HG03095 (cell line): ENCODE measurements around the gene CHST5.
A peak's percentile ranks its signal among the peaks of the same experiment; 100 is the strongest.
"Not testable (repeated sequence)": the region's sequence is repeated elsewhere in the genome, so short reads cannot be mapped to it uniquely, and the experiment has no call there.

Source experiments
- ATAC-seq: cut with Tn5 transposase; IDR thresholded peaks from one replicate; pipeline ENCODE4 v1.9.1; 2021; ENCODE audit warnings: moderate library complexity; ENCODE audit not compliant: unreplicated experiment

The CHST5 gene

GRCh38 chr16:75552951-75553350 lies 17.0 kb upstream of the CHST5 start:
- no peak for ATAC-seq

DNA sequence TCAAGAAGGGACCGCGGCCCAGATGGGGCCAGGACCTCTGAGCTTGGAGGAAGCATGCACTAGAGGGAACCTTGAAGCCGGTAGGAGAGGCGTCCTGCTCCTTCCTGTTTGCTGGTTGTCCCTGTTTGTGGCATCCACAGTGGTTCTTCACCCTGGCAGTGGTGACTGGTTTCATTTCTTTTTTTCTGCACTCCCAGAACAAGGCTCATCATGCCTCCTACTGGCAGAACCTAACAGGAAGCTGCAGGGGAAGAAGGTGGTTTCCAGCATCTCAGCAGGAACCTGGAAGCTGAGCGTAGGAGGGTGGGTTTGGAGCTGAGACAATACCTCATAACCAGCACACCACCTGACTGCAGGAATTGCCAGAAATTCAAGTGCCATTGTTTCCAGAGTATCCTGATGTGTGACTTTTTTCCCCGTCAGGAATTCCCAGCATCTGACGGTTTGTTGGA lies 14.3 kb upstream of the CHST5 start:
- ATAC-seq = peak; percentile 57

DNA sequence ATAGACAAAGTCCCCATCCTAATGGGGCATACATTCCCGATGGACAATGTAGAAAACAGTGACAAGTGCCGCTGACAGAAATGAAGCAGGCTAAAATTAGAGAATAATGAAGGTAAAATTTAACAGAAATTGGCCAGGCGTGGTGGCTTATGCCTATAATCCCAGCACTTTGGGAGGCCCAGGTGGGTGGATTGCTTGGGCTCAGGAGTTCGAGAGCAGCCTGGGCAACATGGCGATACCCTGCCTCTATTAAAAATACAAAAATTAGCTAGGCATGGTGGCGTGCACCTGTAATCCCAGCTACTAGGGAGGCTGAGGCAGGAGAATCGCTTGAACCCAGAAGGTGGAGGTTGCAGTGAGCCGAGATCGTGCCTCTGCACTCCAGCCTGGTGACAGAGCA lies 12.5 kb upstream of the CHST5 start:
- not testable (repeated sequence) for ATAC-seq

DNA sequence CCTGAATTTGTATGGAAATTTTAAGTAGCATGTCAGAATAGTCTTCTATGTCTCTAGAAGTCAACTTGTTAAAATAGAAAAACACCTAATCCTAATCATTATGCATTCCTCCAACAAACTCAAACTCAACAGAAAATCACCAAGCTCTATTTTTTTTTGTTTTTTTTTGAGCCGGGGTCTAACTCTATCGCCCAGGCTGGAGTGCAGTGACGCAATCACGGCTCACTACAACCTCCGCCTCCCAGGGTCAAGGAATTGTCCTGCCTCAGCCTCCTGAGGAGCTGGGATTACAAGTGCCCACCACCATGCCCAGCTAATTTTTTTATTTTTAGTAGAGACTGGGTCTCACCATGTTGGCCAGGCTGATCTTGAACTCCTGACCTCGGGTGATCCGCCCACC lies 10.4 kb upstream of the CHST5 start:
- ATAC-seq = no peak

DNA sequence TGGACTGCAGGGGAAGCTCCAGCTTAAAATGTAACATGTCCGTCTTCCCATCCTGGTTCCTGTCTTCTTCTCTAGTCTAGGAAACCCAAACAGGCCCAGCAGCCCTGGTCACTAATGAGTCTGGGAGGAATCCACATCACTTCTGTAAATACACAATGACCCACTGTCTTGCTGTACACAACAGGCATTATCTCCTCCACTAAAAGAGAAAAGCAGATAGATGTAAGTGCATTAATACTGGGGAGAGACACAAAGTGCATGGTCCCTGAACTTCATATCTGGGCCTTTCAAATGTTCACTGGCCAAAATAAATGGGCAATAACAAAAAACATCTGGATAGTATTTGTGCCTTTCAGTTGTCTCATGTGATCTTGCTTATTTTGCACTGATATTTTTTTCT lies 10.0 kb upstream of the CHST5 start:
- ATAC-seq = not testable (repeated sequence)

- not testable (repeated sequence) for ATAC-seq
These were observed 6.6 kb upstream of the CHST5 start for GRCh38 chr16:75542462-75542861.

DNA sequence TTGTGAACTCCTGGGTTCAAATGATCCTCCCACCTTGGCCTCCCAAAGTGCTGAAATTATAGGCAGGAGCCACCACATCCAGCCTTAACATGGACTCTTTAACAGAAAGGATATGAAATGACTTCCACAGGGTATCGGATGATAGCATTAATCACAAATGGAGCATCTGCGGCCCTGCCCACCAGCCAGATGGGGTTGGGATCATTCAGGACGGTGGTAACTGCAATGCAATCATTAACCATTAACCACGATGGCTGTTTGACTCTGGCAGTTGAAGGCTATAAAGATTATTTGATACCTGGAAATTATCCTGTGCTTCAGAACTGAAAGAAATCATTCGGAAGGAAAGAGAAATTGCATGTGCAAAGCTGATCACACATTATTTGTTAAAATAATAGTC lies 5.3 kb upstream of the CHST5 start:
- no peak for ATAC-seq

DNA sequence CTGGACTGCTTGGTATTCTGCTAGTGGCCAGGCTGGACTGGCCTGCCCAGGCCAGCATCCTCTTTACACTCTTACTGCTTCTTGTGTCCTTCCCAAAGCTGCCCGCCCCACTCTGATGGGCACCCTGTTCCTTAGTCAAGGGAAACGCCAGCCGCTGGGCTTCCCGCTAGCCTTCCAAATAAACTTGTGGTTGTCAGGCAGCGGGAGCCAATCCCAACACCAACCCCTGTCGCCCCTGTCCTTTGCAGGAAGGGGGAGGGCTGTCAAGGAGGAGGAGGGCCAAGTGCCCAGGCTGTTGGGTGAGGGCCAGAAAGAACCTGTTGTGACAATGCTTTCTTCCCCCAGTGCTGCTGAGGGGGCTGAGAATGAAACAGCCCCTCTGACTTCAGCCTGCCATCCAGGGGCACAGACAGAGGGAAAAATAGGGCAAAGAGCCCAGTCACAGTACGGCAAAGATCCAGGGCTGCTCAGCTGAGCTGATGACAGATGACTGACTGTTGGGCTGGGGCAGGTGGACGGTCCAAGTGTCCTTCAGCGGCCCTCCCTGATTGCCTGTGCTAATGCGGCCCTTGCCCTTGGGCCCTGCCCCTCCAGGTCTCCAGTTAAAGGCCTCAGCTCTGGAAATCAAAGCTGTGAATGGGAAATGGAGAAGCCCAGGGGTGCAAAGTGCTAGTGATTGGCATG lies 3.1 kb upstream of the CHST5 start:
- not testable (repeated sequence) for ATAC-seq

- no peak for ATAC-seq
These were observed 1.9 kb upstream of the CHST5 start for GRCh38 chr16:75537776-75538175.

DNA sequence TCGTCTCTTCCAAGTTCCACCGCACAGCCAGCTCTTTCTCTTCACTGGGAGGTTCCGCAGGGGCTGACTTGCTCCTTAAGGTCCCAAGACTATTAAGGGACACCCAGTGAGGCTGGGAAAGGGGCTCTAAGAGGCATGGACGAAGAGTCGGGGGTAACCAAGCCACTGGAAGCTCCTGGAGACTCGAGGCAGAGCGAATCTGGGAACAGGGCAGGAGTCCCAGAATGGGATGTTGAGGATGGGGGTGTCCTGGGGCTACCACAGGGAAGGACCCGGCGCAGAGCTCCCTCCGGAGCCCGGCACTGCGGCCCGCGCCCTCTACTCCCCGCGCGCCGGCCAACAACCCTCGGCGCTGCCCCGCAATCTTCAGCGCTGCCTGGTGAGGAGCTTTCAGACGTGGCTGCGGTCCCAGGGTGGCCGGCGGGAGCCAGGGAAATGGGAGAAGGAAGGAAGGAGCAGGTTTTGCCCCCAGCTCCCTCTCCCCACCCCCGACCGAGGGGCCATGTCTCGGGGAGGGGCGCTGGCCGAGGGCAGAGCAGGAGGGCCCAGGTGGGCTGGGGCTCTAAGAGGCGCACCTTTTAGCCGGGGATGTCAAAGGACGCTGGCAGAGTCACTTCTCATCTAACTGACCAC lies 581 bp downstream of the CHST5 start:
- no peak for ATAC-seq

DNA sequence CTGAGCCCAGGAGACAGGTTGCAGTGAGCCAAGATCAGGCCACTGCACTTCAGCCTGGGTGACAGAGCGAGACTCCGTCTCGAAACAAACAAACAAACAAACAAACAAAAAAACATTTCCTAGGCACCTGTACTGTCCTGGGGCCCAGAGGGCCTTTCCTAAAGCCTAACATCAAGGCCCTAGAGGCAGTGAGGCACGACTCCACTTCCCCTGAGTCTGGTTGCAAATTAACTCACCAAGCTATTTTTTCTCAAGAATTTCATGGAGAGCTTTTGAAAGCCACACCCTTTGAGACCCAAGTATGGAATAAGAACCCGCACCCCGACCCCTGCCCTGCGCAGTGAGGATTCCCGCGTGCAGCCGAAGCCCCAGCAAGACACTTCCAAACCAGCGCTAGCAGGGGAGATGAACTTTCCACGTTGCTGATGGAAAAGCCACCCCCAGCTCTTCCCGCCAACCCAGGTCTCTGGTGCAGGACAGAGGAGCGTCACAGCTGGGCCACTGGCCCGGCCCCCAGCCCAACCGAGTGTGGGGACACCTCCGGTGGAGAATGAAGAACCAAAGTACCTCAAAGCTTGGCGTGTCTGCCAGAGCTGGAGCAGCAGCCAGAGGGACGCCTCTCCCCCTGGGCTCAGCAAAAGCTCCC lies 1.2 kb downstream of the CHST5 start:
- ATAC-seq = no peak

DNA sequence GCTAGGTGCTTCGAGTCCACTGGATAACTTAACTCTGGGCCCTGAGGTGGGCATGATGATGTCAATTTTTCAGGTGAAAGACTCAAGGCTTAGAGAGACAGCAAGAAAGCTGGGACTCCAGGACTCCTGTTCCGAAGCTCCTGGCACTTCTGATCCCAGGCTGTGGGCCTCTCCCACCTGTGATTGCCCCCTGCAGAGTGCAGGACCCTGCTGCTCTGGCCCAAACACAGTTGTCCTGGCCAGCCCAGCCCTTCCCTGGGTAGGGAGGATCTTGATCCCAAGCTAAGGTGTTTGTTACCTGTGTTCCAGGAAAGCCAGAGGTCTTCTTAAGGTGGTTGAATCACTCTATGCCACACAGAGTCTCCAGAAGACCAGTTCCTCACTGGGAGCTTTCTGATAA lies 3.1 kb downstream of the CHST5 start:
- ATAC-seq = no peak

GRCh38 chr16:75532142-75532765 lies 3.7 kb downstream of the CHST5 start:
- ATAC-seq = no peak

DNA sequence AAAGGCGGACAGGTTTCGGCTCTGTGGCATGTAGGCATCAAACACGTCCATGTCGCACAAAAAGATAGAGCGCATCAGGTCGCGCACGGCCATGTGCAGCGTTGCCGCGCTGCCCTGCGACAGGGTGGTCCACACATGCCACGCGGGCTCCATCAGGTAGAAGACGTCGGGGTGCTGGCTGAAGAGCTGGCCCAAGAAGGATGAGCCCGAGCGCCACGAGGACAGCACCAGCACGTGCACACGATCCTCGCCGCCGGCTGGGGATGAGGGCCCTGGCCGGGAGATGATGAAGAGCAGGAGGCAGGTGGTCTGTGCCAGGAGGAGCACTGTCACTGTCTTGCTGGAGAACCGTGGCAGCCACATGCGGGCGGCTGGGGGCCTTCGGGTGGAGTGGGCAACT lies 5.9 kb downstream of the CHST5 start:
- no peak for ATAC-seq

GRCh38 chr16:75529056-75529905 lies 6.6 kb downstream of the CHST5 start:
- ATAC-seq = no peak

GRCh38 chr16:75527825-75528299 lies 8.0 kb downstream of the CHST5 start:
- no peak for ATAC-seq

- no peak for ATAC-seq
These were observed 9.7 kb downstream of the CHST5 start for GRCh38 chr16:75526032-75526790.

- ATAC-seq = no peak
These were observed 16.7 kb downstream of the CHST5 start for GRCh38 chr16:75519175-75519574.

DNA sequence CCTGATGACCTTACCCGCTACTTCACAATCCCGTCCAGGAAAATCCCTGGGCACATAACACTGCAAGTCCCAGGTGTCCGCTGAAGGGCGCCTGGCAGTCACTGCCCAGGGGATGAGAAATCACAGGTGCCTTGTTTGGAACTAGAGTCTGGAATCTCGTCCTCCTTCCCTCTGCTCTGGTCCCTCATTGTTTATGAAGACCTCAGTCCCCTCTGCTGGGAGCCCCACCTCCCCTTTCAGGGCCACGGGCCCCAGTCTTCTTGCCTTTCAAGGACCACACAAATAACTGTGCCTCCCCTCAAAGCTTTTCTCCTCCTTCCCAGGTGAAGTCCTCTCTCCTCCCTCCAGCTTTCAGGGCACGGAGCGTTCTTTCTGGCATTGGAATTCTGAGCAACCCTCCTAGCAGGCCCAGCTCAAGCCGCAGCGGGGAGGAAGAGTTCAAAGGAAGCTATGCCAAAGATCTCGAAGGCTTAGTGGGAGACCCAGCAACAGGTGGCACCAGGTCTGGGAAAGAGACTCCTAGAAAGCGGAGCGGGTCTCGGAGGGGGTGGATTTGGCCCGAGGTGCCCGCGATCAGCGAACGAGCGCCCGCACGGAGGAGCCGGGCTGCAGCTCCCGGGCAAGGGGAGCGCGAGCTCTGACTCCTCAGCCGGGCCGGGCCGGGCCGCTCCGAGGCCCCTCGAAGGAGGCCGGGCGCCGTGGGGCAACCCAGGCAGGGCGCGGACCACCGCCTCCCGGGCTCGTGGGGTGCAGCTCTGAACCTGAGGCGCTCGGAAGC lies 19.5 kb downstream of the CHST5 start:
- not testable (repeated sequence) for ATAC-seq
